Ishikawa (cell line): ENCODE results near the gene SSTR5.

Experiments used
- CEBPB ChIP-seq: IDR thresholded peaks from 2 replicates; pipeline ENCODE4 v1.6.1; 2012
- EP300 ChIP-seq: IDR thresholded peaks from 2 replicates; pipeline ENCODE4 v1.6.1; 2012; ENCODE audit warnings: borderline replicate concordance
- TAF1 ChIP-seq: IDR thresholded peaks from 2 replicates; pipeline ENCODE4 v1.6.1; 2012; ENCODE audit warnings: low read depth, mild to moderate bottlenecking
- TEAD4 ChIP-seq: IDR thresholded peaks from 2 replicates; pipeline ENCODE4 v1.6.1; 2012
- TF ChIP-seq, protein P1 (sequence below): IDR thresholded peaks from 2 replicates; pipeline ENCODE4 v1.6.1; 2012; ENCODE audit warnings: low read depth, mild to moderate bottlenecking

DNA sequence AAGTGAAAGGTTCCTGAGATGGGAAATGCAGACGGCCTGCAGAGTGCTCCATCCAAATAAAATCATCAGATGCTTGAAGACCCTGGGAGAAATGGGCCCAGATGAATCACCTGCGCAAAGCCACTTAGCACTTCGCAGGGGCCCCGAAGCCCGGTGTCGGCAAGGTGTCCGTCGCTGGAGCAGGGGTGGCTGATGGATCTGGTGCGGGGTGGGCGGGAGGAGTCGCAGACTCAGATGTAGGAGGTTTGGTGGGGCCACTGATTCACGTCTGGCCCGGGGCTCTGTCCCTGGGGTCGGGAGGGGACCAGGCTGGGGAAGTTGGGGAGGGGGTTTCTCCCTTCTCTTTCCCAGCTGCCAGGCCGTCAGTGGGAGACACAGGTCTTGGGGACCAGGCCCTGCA lies 21.6 kb upstream of the SSTR5 start:
- TF ChIP-seq TAF1, result no peak
- TF ChIP-seq TEAD4, result no peak
- TF ChIP-seq, protein P1, sequence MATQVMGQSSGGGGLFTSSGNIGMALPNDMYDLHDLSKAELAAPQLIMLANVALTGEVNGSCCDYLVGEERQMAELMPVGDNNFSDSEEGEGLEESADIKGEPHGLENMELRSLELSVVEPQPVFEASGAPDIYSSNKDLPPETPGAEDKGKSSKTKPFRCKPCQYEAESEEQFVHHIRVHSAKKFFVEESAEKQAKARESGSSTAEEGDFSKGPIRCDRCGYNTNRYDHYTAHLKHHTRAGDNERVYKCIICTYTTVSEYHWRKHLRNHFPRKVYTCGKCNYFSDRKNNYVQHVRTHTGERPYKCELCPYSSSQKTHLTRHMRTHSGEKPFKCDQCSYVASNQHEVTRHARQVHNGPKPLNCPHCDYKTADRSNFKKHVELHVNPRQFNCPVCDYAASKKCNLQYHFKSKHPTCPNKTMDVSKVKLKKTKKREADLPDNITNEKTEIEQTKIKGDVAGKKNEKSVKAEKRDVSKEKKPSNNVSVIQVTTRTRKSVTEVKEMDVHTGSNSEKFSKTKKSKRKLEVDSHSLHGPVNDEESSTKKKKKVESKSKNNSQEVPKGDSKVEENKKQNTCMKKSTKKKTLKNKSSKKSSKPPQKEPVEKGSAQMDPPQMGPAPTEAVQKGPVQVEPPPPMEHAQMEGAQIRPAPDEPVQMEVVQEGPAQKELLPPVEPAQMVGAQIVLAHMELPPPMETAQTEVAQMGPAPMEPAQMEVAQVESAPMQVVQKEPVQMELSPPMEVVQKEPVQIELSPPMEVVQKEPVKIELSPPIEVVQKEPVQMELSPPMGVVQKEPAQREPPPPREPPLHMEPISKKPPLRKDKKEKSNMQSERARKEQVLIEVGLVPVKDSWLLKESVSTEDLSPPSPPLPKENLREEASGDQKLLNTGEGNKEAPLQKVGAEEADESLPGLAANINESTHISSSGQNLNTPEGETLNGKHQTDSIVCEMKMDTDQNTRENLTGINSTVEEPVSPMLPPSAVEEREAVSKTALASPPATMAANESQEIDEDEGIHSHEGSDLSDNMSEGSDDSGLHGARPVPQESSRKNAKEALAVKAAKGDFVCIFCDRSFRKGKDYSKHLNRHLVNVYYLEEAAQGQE, result no peak
- no peak for TF ChIP-seq CEBPB
- no peak for TF ChIP-seq EP300
